BJ (cell line): Measurements from ENCODE around the gene WFDC5. TPM values are rescaled to one million over a fixed set of nuclear protein-coding genes. Genes with fewer than 3 reads are reported as not detected.

ENCODE experiments used
- CTCF ChIA-PET: fragments of 350-600 bp; formaldehyde crosslinking; extraction: SDS; loops from one replicate; lab custom pipeline; 2021; ENCODE audit warnings: antibody characterized with exemption, inconsistent platforms; lab: Yijun Ruan, JAX
- POLR2A ChIA-PET: fragments of 300-600 bp; sonication (Branson Sonifier 250); formaldehyde crosslinking; extraction: SDS; loops from one replicate; lab custom pipeline; 2021; ENCODE audit warnings: antibody characterized with exemption; lab: Charles Lee
- DNase-seq: peaks from one replicate; pipeline ENCODE4 v3.0.0-alpha.2; 2011; ENCODE audit warnings: low read depth
- H3K27me3 ChIP-seq: 2 replicates; pipeline ENCODE4 v1.6.0; 2011; ENCODE audit warnings: low read length; ENCODE audit not compliant: control insufficient read depth, insufficient read depth
- H3K36me3 ChIP-seq: 2 replicates; pipeline ENCODE4 v1.5.1; 2011; ENCODE audit warnings: low read length; ENCODE audit not compliant: control insufficient read depth, insufficient read depth
- H3K4me3 ChIP-seq: 2 replicates; pipeline ENCODE4 v1.5.1; 2011; ENCODE audit warnings: low read depth, mild to moderate bottlenecking, control low read depth, low read length
- polyA plus RNA-seq: library from polyadenylated mRNA; depleted of rRNA; stranded (reverse); fragments of >200 nt; gene quantifications from 2 replicates; pipeline ENCODE4 v1.2.3, GENCODE V29; 2011
- TF ChIP-seq, protein P1 (sequence below): IDR thresholded peaks from 2 replicates; pipeline ENCODE4 v1.5.1; 2011; ENCODE audit warnings: low read depth, mild to moderate bottlenecking, control low read depth, inconsistent platforms, low read length, moderate library complexity; ENCODE audit not compliant: insufficient read depth

The WFDC5 gene
- polyA plus RNA-seq, 1 experiment, result not detected

DNA sequence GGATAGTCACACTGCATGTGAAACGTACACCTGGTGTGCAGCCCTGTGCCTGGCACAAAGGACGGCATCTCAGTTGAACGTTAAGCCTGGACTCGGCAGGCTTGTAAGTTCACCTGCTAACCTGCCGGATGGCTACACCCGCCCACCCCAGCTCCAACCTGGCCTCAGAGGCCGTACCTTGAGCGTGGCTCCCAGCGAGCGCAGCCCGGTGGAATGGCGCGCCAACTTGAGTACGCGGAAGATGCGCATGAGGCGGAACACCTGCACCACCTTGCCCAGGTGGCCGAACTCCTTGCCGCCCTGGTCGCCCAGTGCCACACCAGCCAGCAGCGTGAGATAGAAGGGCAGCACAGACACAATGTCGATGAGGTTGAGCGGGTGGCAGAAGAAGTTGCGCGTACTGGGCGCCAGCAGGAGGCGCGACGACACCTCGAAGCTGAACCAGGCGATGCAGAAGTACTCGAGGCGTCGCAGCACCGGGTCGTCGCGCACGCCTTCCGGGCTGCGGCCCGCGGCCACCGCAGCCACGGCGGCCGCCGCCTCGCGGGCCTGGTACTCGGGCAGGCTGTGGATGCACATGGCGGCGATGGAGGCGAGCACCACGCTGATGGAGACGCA lies 17.4 kb downstream of the WFDC5 start:
- TF ChIP-seq, protein P1, sequence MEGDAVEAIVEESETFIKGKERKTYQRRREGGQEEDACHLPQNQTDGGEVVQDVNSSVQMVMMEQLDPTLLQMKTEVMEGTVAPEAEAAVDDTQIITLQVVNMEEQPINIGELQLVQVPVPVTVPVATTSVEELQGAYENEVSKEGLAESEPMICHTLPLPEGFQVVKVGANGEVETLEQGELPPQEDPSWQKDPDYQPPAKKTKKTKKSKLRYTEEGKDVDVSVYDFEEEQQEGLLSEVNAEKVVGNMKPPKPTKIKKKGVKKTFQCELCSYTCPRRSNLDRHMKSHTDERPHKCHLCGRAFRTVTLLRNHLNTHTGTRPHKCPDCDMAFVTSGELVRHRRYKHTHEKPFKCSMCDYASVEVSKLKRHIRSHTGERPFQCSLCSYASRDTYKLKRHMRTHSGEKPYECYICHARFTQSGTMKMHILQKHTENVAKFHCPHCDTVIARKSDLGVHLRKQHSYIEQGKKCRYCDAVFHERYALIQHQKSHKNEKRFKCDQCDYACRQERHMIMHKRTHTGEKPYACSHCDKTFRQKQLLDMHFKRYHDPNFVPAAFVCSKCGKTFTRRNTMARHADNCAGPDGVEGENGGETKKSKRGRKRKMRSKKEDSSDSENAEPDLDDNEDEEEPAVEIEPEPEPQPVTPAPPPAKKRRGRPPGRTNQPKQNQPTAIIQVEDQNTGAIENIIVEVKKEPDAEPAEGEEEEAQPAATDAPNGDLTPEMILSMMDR, result peak; percentile 19; the same call in 1 of the 2 replicates
- ChIA-PET CTCF (interaction anchor here (1.1 to 15.9 kb wide), 7 partner anchors 8 to 195 kb away, joined by 3 to 407 read pairs (median 46); no protein-coding TSS in a partner anchor), POLR2A (no interaction called here)
- peaks cover 2% of the 10 kb centered on the region; the same call in 1 of the 2 replicates for H3K27me3 ChIP-seq
- H3K36me3 ChIP-seq, result no peaks in the 10 kb centered on the region
- no peak for DNase-seq
- no peak overlapping the region for H3K4me3 ChIP-seq

DNA sequence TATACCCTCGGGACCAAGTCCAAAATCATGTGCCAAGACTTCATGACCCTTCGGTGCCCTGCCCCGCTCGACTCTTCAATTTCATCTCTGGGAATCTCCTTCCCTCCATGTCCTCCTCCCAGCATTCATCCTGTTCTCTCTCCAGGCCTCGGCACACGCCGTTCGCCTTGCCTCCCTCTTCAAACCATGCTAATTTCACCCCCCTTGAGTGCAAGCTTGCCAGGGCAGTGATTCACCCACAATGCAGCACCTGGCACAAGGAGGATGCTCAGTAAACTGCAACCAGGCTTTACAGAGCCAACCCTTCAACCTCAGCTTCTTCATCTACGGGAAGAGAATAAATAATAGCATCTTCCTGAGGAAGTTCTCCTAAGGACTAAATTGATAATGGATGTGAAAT lies 18.2 kb downstream of the WFDC5 start:
- CTCF ChIA-PET, result interaction anchor here (0.7 to 15.9 kb wide), 21 partner anchors 9 to 233 kb away, joined by 3 to 407 read pairs (median 5); partner anchors contain the start of gene WFDC5
- H3K36me3 ChIP-seq, result no peaks in the 10 kb centered on the region
- TF ChIP-seq, protein P1, result no peak
- H3K27me3 ChIP-seq, result peaks cover 2% of the 10 kb centered on the region; the same call in 1 of the 2 replicates
- no peak overlapping the region for H3K4me3 ChIP-seq
- POLR2A ChIA-PET, result no interaction called here
- DNase-seq, result no peak

DNA sequence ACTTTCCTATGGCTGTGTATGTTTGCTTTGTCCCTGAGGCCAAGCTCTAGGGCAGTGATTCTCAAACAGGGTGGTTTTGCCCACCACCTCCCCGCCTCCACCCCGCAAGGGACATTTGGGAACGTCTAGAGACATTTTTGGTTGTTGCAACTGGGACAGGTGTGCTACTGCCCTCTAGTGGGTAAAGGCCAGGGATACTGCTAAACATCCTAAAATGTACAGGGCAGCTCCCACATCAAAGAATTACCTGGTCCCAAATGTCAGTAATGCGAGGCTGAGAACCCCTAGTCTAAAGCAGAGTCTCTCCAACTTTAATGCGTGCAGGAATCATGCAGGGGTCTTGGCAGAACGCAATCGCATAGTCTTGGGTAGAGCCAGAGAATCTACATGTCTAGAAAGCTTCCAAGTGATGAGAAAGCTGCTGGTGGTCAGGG lies 19.2 kb downstream of the WFDC5 start:
- Histone ChIP-seq H3K4me3 (no peak overlapping the region), H3K27me3 (peaks cover 2% of the 10 kb centered on the region; the same call in 1 of the 2 replicates), H3K36me3 (no peaks in the 10 kb centered on the region)
- TF ChIP-seq, protein P1, result peak; percentile 87
- CTCF ChIA-PET, result interaction anchor here (0.6 to 15.9 kb wide), 32 partner anchors 9 to 1373 kb away, joined by 3 to 407 read pairs (median 5); no protein-coding TSS in a partner anchor
- no peak for DNase-seq
- POLR2A ChIA-PET, result no interaction called here

DNA sequence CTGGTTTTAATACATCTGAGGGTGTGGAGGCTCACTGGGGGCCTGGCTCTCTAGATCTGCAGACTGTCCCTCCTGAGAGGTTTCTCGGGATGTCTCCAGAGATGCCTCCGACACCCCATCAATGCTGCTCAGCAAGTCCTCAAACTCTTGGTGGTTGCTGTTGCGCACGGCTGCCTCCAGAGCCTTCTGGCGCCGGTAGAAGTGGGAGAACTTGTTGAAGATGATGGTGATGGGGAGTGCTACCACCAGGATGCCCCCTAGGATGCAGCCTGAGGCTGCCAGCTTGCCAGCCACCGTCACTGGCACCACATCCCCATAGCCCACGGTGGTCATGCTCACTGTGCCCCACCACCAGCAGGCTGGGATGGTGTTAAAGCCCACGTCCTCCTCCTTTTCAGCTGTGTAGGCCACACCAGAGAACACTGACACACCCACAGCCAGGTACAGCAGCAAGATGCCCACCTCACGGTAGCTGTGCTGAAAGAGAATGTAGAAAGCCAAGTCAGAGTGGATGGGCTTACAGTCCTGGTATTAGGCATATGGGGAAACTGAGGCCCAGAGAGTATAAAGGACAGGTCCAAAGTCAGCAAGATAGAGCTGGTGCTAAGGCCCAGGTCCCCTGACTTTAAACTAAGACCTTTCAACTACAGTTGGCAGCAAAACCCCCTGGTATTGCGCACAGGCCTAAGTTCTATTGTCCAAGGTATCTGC lies 20.0 kb downstream of the WFDC5 start:
- Histone ChIP-seq H3K4me3 (no peak overlapping the region), H3K27me3 (peaks cover 2% of the 10 kb centered on the region; the same call in 1 of the 2 replicates), H3K36me3 (no peaks in the 10 kb centered on the region)
- DNase-seq, result no peak
- TF ChIP-seq, protein P1, result no peak
- POLR2A ChIA-PET, result no interaction called here
- CTCF ChIA-PET, result interaction anchor here (0.8 to 15.9 kb wide), 26 partner anchors 8 to 358 kb away, joined by 3 to 407 read pairs (median 5); no protein-coding TSS in a partner anchor

DNA sequence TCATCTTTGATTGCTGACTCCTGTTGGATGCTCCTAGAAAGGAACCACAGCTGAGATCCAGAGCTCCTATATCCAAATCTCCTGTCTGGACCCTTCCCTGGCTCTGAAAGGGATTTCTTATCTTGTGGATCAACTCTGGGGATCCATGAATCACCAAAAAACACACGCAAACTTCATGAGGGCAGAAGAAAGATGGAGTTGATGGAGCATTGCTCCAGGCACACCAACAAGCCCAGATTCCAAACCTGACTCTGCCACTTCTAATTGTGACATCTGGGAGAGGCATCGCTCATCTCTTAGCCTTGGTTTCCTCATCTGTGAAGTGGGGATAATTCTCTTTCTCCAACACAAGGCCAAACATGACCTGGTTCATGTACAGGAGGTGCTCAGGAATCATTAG lies 20.8 kb downstream of the WFDC5 start:
- CTCF ChIA-PET, result interaction anchor here (3.5 to 15.9 kb wide), 5 partner anchors 17 to 198 kb away, joined by 17 to 407 read pairs (median 78); no protein-coding TSS in a partner anchor
- TF ChIP-seq, protein P1, result no peak
- POLR2A ChIA-PET, result no interaction called here
- Histone ChIP-seq H3K4me3 (no peak overlapping the region), H3K36me3 (no peaks in the 10 kb centered on the region), H3K27me3 (no peaks in the 10 kb centered on the region)
- DNase-seq, result no peak
